Measurements from ENCODE around the gene USH1C. TPM values are rescaled to one million over a fixed set of nuclear protein-coding genes. Genes with fewer than 3 reads are reported as not detected.

The USH1C gene
- total and polyA plus RNA-seq, 4 donors: 0.09 to 1.3 (median 0.75) TPM

GRCh38 chr11:17513853-17514252 is 30.4 kb downstream of the USH1C start:
- Histone ChIP-seq H3K27me3 (ENCODE audit: control insufficient read depth in 4 of 4, insufficient read depth in 4 of 4, low read length in 3 of 4) (no peaks in the 10 kb centered on the region), H3K9ac (ENCODE audit: low read depth in 1 of 2, low read length in 2 of 2) (no peak overlapping the region), H3K27ac (ENCODE audit: low read depth in 1 of 2, low read length in 2 of 2) (no peak overlapping the region), H3K36me3 (ENCODE audit: control insufficient read depth in 4 of 4, insufficient read depth in 3 of 4, low read depth in 1 of 4, low read length in 3 of 4) (no peaks in the 10 kb centered on the region), H3K4me1 (ENCODE audit: control insufficient read depth in 4 of 4, insufficient read depth in 4 of 4, low read length in 3 of 4) (no peaks in the 10 kb centered on the region), H3K4me3 (ENCODE audit: low read depth in 1 of 3, low read length in 3 of 3) (no peak overlapping the region), H3K9me3 (ENCODE audit: control insufficient read depth in 4 of 4, low read length in 3 of 4) (no peaks in the 10 kb centered on the region)
- WGBS: 85% methylated on average over 1 of the region's 1 CpG
- no peak for DNase-seq (ENCODE audit: low spot score)
- TF ChIP-seq SP1 (IDR thresholded peaks at IDR 0.05): no peak
- TF ChIP-seq NR2F2 (IDR thresholded peaks at IDR 0.05): no peak
- TF ChIP-seq HNF4G (IDR thresholded peaks at IDR 0.05): no peak
- no peak for TF ChIP-seq FOXA1 (IDR thresholded peaks at IDR 0.05)
- TF ChIP-seq ATF3 (IDR thresholded peaks at IDR 0.05): no peak
- TF ChIP-seq JUND (IDR thresholded peaks at IDR 0.05): no peak
- no peak for TF ChIP-seq RXRA (IDR thresholded peaks at IDR 0.05)
- no peak for TF ChIP-seq TAF1 (conservative IDR thresholded peaks at IDR 0.05)
- TF ChIP-seq GABPA (IDR thresholded peaks at IDR 0.05 in 1 of 2, conservative IDR thresholded peaks at IDR 0.05 in 1 of 2): no peak
- TF ChIP-seq FOXA2 (IDR thresholded peaks at IDR 0.05): no peak

- Histone ChIP-seq H3K9me3 (ENCODE audit: control insufficient read depth in 4 of 4, low read length in 3 of 4) (no peaks in the 10 kb centered on the region), H3K27ac (ENCODE audit: low read depth in 1 of 2, low read length in 2 of 2) (no peak overlapping the region), H3K4me1 (ENCODE audit: control insufficient read depth in 4 of 4, insufficient read depth in 4 of 4, low read length in 3 of 4) (no peaks in the 10 kb centered on the region), H3K4me3 (ENCODE audit: low read depth in 1 of 3, low read length in 3 of 3) (no peak overlapping the region), H3K27me3 (ENCODE audit: control insufficient read depth in 4 of 4, insufficient read depth in 4 of 4, low read length in 3 of 4) (no peaks in the 10 kb centered on the region), H3K36me3 (ENCODE audit: control insufficient read depth in 4 of 4, insufficient read depth in 3 of 4, low read depth in 1 of 4, low read length in 3 of 4) (no peaks in the 10 kb centered on the region), H3K9ac (ENCODE audit: low read depth in 1 of 2, low read length in 2 of 2) (no peak overlapping the region)
- 44% methylated on average over 2 of the region's 2 CpGs for WGBS
- no peak for DNase-seq (ENCODE audit: low spot score)
- TF ChIP-seq NR2F2 (IDR thresholded peaks at IDR 0.05): no peak
- no peak for TF ChIP-seq GABPA (IDR thresholded peaks at IDR 0.05 in 1 of 2, conservative IDR thresholded peaks at IDR 0.05 in 1 of 2)
- no peak for TF ChIP-seq JUND (IDR thresholded peaks at IDR 0.05)
- no peak for TF ChIP-seq MAX (IDR thresholded peaks at IDR 0.05)
- no peak for TF ChIP-seq FOXA1 (IDR thresholded peaks at IDR 0.05)
- no peak for TF ChIP-seq RXRA (IDR thresholded peaks at IDR 0.05)
- TF ChIP-seq ATF3 (IDR thresholded peaks at IDR 0.05): no peak
- no peak for TF ChIP-seq TAF1 (conservative IDR thresholded peaks at IDR 0.05)
- TF ChIP-seq EGR1 (IDR thresholded peaks at IDR 0.05; ENCODE audit: low read depth in 2 of 2): no peak
- TF ChIP-seq YY1 (IDR thresholded peaks at IDR 0.05): no peak
- no peak for TF ChIP-seq ZBTB33 (IDR thresholded peaks at IDR 0.05)
- TF ChIP-seq REST (IDR thresholded peaks at IDR 0.05): no peak
These were observed 32.1 kb downstream of the USH1C start for GRCh38 chr11:17512101-17512500.
